HK-2 (cell line): ENCODE results near the gene TPST2.

Source experiments
- DNase-seq: peaks from one replicate; pipeline ENCODE4 v3.0.0-alpha.2; 2018; ENCODE audit not compliant: unreplicated experiment

The TPST2 gene

DNA sequence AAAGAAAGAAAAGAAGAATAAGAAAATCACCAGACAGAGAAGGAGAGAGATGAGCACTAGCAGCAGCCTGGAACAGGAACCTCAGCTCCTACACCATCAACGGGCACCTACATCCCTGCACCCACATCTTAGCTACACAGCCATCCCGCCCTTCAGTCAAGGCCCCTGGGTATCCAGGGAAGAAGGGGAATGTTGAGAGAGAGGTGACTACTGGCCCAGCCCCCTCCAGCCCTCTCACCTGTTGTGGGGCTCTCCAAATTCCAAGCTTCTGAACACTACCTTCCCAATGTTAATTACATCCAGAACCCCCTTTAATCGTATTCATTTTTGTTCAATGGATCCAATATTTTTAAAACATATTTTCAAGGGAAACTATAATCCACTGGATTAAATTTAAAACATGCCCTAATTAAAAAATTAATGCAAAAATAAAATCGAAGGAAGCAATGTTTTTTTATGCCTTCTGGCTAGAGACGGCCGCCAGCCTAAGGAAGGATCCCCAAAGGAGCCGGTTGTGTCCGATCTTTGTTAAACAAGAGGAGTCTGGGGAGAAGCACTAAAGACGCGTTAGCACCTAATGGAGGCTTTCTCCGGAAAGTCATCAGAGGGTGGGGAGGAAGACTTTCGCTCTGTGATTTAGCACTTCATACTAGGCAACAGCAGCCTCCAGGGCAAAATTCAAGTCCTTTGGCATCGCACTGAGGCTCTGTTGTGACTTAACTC is 9.5 kb downstream of the TPST2 start:
- DNase-seq = no peak

DNA sequence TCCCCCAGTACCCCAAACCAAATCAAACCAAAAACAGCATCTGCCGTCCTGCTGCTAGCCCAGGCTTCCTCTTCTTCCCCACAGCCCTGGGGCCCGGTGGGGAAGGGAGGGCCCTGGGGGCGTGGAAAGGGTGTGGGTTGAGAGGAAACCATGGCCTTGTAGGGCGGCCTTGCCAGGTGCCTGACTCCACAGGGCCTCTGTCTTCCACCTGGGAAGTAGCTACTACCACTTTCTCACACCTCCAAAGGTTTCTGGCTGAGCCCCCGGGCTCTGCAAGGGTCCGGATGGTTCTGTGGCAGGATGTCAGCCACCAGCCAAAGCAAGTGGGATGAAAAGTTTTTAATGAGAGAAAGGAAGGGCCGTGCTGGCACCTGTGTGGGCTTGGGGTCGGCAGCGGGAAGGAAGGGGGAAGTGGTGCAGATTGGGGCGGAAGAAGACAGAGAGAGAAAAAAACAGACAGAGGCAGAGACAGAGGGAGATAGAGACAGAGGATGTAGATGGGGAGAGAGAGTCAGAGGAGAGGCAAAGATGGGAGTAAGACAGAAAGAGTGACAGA is 10.5 kb downstream of the TPST2 start:
- DNase-seq = no peak

DNA sequence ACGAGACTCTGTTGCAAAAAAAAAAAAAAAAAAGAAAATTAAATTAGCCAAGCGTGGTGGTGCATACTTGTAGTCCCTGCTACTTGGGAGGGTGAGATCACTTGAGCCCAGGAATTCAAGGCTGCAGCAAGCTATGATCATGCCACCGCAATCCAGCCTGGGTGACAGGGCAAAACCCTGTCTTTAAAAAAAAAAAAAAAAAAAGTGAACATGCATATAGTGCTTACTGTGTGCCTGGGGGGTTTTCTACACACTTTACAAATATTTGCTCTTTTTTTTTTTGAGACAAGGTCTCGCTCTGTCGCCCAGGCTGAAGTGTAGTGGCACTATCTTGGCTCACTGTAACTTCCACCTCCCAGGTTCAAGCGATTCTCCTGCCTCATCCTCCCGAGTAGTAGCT is 12.9 kb downstream of the TPST2 start:
- no peak for DNase-seq

DNA sequence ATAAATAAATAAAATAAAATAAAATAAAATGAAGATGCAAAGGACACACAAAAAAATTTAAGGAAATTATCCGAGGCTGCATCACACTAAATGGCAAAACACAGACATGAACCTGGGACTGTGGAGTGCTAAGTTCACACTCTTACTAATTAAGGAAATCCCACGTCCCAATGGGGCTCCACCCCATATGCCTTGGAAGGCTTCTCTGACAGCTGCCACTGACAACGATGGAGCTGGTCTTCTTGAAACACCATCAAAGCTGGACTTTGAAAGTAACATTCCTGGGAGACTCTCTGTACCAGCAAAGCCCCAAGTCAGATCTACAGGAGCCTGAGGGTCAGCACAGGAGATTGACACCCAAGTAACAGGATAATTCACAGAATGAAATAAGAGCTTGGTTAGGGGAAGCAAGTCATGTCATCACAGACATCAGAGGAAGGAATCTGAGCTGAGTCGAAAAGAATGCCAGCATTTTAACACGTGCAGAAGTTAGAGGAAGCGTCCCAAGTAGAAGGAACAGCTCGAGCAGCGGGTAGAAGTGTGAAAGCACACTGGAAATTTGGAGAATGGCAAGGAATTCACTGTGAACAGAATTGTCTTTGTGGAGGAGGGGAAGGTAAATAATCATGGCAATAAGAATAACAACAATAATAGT is 13.8 kb downstream of the TPST2 start:
- DNase-seq = no peak

DNA sequence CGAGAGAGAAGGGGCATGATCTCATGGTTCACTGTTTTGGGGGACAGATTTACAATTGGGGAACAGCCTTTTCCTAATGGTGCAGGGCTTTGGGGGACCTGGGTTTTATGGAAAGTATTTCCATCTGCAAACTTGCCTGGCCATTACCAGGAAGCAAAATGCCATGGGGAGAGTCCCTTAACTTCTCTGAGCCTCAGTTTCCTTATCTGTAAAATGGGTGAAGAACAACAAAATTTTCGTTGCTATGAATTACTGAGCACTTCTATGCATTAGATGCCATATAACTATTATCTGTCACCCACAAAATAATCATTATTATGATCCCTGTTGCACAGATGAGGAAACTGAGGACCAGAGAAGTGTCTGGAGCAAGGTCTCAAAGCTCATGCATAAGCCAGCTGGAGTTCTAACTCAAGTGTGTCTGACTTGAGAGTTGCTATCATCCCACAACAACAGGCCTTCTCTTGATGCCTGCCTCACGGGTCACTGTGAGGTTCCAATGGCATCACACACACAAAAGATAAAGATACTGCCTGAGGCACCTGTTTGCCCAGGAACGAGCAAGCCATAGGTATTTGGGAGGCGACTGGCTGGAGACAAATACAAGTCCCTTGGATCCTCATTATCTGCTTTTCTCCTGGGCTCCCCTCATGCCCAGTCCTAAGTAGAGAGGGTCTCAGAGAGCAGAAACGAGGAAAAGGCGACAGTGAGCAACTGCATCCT is 15.8 kb downstream of the TPST2 start:
- no peak for DNase-seq

DNA sequence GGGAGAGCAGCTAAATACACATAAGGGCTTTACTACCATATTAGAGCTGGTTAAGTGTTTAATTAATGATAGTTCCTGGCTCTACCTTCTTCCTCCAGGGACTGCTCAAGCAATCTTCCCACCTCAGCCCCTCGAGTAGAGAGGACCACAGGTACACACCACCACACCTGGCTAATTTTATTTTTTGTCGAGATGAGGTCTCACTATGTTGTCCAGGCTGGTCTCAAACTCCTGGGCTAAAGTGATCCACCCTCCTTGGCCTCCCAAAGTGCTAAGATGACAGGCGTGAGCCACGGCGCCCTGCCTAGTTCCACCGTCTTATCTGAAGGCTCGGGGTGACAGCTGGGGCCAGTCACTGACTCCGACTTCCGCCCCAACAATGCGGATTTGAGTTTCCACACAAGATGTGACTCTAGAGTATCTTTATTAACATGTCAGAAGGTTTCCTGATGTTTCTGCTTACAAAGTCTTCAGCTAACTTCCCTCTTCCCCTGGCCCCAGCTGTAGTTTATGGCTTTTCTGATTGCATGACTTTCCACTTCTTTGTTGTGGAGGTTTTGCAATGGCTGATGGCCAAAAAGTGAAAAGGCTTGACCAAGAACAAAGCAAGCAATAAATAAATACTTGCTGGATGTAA is 16.8 kb downstream of the TPST2 start:
- DNase-seq = no peak

DNA sequence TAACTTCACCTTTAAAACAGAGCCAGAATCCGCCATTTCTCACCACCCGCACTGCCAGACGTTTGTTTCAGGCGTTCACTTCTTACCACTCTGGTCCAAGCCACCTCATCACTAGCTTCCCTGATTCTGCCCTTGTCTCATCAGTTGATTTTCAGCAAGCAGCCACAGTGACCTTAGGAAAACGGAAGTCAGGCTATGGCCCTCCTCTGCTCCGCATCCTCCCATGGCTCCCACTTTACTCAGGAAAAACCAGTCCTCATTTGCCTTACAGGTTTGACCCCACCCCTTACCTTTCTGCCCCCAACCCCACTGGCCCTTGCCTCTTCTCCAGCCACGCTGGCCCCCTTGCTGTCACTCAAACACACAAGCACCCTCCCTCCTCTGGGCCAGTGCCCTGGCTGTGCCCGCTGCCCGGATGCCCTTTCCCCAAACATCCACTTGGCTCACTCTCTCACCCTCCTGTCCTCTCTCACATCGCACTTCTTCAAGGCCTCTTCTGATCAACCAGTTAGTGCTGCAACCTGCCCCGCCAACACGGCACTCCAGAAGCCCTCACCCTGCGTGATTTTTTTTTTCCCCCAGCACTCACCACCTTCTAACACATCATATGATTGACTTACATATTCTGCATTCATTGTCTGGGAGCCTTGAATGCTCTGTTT is 18.9 kb downstream of the TPST2 start:
- DNase-seq = no peak

DNA sequence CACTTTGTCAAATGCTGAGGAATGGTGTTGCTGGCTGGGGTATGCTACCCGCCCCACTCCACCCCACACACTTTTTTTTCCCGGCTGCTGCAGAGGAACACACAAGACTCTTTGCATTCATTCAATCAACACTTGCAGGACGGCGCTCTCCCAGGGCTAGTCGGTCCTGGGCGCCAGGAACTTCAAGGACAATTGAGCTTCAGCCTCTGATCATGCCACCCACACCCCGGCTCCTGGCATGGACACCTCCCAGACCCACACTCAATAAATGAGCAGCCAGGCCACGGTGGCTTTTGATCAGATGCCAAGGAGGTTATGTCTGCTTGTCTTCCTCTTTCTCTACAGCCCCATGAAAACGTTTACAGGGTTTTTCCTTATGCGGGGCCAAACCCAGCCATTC is 19.8 kb downstream of the TPST2 start:
- DNase-seq = no peak

DNA sequence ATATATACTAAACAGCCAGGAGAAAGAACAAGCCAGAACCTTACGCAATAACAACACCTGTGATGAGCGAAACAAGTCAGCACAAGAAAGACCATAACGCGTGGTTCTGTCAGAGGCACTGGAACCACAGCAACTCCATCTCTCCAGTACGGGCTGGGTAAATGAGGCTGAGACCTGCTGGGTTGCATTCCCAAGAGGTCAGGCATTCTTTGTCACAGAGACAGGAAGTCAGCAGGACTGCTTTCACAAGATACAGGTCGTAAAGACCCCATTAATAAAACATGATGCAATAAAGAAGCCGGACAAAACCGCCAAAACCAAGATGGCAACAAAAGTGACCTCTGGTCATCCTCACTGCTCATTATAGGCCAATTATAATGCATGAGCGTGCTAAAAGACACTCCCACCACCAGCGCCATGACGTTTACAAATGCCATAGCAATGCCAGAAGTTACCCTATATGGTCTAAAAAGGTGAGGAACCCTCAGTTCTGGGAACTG is 21.7 kb downstream of the TPST2 start:
- no peak for DNase-seq

DNA sequence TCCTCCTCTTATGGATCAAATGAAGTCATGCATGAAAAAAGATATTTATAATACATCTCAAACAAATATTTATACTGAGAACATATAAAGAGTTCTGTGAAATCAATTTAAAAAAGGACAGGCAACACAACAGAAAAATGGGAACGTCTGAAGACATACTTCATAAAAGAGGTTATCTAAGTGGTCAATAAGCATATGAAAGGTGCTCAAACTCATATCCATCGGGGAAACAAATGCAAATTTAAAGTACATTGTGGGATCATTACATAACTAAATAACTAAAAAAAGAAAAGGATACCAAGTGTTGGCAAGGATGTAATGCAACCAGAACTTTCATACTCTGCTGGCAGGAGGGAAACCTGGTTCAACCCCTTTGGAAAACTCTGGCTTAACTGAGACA is 22.3 kb downstream of the TPST2 start:
- DNase-seq = no peak

DNA sequence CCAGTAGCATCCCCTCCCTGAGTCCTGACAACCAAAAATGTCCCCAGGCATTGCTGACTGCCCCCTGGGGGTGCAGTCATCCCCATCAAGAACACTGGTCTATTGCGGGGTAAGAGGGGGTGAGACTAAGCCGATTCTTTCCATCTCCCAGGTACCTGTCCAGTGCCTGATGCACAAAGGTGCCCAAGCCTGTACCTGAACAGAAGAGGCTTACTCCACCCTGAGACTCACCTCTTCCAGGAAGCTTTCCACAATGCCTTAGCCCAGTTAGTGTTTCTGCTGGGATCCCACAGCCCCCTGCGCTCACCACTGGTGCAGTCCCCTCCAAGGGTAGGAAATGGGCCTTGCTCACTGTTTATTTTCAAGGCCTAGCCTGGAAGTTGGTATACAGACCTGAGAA is 22.9 kb downstream of the TPST2 start:
- no peak for DNase-seq

DNA sequence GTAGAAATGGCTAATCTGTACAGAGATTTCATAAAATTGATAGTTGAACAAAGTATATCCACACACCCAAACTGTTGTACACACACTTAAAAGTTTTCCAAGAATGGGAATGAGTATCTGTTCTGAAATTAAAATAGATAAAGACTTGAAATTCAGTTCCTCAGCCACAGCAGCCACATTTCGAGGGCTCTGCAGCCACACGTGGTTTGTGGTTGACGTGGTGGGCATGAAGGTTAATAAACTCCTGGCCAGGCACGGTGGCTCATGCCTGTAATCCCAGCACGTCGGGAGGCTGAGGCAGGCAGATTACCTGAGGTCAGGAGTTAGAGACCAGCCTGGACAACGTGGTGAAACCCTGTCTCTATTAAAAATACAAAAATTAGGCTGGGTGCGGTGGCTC is 24.0 kb downstream of the TPST2 start:
- DNase-seq = no peak

DNA sequence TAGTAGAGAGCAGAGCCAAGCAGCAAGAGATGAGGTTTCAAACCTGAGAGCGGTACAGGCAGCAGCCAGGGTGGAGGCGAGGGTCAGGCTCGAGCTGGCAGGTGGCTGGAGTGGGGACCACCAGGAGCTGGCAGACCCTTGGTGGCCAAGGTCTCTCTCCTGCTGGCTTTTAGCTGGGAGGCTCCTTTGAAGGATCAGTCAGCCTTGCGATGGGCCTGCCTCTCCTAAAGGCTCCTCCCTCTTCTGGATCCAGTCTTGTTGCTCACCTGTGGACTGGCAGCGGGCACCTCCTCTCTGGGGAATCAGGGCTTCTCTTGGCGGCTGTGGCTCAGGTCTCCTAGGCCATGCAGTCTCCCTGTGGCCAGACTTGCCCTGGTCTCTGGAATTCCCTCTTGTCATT is 24.8 kb downstream of the TPST2 start:
- no peak for DNase-seq

DNA sequence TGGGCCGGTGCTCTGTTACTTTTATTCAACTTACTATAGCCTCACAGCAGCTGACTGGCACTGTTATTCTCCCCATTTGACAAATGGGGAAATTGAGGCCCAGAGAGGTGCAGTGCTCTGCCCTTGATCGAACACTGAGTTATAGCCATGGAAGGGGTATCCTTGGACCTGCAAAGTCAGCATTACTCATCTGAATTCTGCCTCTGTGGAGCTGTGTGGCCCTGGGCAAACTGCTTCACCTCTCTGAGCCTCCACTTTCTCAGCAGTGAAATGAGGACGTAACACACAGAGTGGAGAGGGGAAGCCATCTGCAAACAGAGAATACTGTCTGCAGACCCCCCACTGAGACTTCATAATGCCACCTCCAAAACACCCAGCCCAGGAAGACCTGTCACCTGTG is 25.3 kb downstream of the TPST2 start:
- DNase-seq = no peak

DNA sequence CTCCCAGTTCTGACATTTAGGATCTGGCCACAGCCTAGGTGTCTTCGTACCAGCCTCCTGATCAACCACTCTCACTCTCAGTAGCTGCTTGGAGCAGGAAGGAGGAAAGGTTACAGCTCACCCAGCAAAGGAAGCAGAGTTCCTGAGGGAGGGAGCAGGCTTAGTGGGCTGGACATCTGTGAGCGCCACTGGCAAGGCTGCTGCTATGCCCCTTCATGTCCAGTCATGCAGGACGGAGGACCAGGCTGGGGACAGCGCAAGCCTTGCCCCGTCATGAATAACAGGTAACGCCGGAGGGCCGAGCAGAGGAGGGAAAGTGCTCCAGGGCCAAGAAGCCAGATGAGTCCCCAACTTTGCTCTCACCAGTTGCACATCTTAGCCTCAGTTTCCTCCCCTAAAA is 25.8 kb downstream of the TPST2 start:
- no peak for DNase-seq

DNA sequence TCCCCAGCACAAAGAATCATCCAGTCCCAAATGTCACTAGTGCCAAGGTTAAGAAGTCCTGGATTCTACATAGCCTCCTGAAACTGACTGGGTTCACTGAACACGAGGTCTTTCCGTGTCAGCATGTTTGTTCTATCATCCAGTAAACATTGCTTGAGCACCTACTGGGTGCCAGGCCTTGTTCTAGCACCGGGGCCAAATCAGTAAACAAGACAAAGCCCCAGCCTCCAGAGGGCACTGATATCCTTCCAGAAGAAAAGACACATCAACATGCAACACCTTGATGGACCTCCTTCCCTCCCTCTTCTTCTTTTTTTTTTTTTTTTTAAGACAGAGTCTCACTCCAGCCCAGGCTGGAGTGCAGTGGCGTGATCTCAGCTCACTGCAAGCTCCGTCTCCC is 26.9 kb downstream of the TPST2 start:
- no peak for DNase-seq

DNA sequence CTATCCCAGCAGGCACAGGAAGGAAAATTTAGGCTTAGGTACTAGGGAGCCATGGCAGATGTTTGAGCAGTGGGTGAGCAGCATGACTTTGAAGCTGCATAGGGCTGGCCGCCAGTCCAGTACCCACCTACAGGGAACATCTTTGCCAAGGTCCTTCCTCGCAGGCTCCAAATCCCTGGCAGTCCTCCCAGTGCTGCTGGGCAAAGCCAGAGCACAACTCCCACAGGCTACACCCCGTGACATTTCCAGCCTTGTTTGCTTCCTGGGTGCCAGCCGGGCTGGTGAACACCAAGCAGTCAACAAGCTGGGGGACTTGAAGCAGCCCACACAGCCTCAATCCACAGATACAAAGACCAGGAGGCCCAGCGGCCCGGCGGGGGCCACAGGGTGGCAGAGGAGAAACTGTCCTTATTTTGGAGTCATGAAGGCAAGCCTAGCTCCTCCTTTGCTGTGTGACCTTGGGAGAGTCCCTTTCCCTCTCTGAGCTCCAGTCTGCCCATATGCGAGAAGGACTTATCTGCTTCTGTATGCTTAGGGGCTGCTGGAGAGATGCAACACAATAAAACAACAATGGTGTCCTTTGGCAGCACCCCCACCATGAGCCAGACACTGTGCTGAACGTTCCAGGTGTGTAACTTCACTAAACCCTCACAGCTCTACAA is 28.0 kb downstream of the TPST2 start:
- no peak for DNase-seq

DNA sequence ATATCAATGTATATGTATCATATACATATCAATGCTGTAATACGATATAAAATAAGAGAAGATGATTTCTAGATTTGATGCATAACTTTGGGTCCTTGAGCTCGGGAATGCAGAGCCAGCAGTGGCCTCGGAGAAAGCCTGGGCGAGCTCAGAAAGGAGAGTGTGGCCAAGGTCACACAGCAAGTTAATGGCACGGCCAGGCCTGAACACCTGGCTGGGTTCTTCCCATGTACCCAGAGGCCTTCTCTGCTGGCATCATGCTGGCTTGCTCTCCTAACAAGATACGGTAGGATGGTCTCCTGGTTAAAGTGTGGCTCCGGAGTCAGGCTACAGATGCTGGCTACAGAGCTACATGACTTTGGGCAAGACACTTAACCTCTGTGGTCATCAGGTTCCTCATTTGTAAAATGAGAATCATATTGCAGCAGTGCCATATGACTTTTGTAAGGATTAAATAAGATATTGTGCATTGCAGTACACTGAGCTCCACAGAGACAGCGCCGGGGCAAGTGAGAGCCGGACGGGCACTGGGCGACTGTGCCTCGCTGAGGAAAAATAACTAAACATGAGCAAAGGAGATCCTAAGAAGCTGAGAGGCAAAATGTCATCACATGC is 29.9 kb downstream of the TPST2 start:
- no peak for DNase-seq

DNA sequence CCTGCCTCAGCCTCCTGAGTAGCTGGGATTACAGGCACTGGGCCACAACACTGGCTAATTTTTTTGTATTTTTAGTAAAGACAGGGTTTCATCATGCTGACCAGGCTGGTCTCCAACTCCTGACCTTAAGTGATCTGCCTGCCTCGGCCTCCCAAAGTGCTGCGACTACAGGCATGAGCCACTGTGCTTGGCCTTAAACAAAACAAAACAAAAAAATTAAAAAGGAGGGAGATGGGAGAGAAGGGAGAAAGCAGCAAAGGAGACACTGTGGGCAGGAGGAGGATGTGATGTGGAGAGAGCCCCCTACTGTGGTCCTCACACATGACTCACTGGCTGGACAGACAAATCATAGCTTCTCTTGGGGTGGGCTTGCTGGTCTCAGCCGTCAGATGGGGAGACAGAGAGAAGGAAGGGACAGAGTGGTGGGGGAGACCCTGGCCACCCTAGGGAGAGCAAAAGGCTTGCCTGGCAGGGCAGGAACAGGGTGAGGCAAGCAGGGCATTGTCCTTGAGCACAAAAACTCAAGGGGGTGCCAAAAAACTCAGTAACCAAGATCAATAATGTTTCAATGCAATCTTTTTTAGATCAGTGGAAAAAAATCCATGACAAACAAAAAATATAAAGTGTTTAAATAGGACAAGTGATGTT is 31.6 kb downstream of the TPST2 start:
- no peak for DNase-seq

DNA sequence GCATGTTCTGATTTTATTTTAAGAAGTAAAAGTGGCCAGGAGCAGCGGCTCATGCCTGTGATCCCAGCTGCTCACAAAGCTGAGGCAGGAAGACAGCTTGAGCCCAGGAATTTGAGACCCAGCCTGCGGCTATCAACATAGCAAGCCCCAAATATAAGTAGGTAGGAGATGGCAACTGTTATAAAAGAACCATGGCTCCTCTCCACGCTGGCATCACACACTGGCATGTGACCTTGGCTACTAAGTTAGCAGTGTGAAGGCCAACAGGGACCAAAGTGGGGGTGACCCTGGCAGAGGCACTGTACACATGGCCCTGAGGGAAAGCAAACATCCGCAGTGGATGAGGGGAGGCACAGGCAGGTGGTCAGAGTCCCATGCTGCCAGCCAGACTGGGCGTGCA is 33.0 kb downstream of the TPST2 start:
- no peak for DNase-seq
